DND-41 (cell line): Measurements from ENCODE around the gene SIAE.

ENCODE experiments used
- ATAC-seq: fragments of 200-7000 bp; cut with Tn5 transposase; 3 replicates; pipeline ENCODE4 v1.9.1; 2021; ENCODE audit warnings: low read depth; ENCODE audit not compliant: insufficient read depth
- DNase-seq: peaks from one replicate; pipeline ENCODE4 v3.0.0-alpha.2; 2020
- H2AFZ ChIP-seq: 2 replicates; pipeline ENCODE4 v1.6.0; 2012; ENCODE audit warnings: low read depth, low read length
- H3K27ac ChIP-seq: 2 replicates; pipeline ENCODE4 v1.5.1; 2012; ENCODE audit warnings: low read length, inconsistent platforms
- H3K27me3 ChIP-seq: fragments of 200-600 bp; sonication (generic); 2 replicates; pipeline ENCODE4 v1.6.0; 2012; ENCODE audit warnings: low read length, mild to moderate bottlenecking, inconsistent platforms; ENCODE audit not compliant: insufficient read depth, poor library complexity
- H3K36me3 ChIP-seq: 2 replicates; pipeline ENCODE4 v1.5.1; 2012; ENCODE audit warnings: low read length, inconsistent platforms; ENCODE audit not compliant: insufficient read depth
- H3K4me1 ChIP-seq: 2 replicates; pipeline ENCODE4 v1.5.1; 2012; ENCODE audit warnings: mild to moderate bottlenecking, low read length; ENCODE audit not compliant: insufficient read depth
- H3K4me2 ChIP-seq: 2 replicates; pipeline ENCODE4 v1.6.0; 2012; ENCODE audit warnings: mild to moderate bottlenecking, moderate library complexity, low read length, inconsistent platforms; ENCODE audit not compliant: insufficient read depth
- H3K4me3 ChIP-seq, 2 experiments: fragments of 200-600 bp in 1 of 2; shearing (Covaris generic) in 1 of 2; 2 replicates each; pipeline ENCODE4 v1.5.1; 2012 to 2016; ENCODE audit warnings: inconsistent platforms in 2 of 2, low read length in 2 of 2, mild to moderate bottlenecking in 2 of 2, low read depth in 1 of 2, moderate library complexity in 1 of 2
- H3K79me2 ChIP-seq: 2 replicates; pipeline ENCODE4 v1.6.0; 2012; ENCODE audit warnings: low read length, inconsistent platforms; ENCODE audit not compliant: insufficient read depth
- H3K9ac ChIP-seq: 2 replicates; pipeline ENCODE4 v1.6.0; 2012; ENCODE audit warnings: low read depth, mild to moderate bottlenecking, inconsistent platforms, low read length, moderate library complexity
- H3K9me3 ChIP-seq: 2 replicates; pipeline ENCODE4 v1.5.1; 2012; ENCODE audit warnings: low read length, moderate library complexity, mild to moderate bottlenecking, inconsistent platforms; ENCODE audit not compliant: insufficient read depth, severe bottlenecking
- H4K20me1 ChIP-seq: 2 replicates; pipeline ENCODE4 v1.6.0; 2012; ENCODE audit warnings: low read length; ENCODE audit not compliant: insufficient read depth
- CTCF ChIP-seq: IDR thresholded peaks from 2 replicates; pipeline ENCODE4 v1.5.1; 2012; ENCODE audit warnings: borderline replicate concordance, low read length, moderate library complexity, mild to moderate bottlenecking; ENCODE audit not compliant: poor library complexity, severe bottlenecking; ENCODE audit errors: extremely low read depth
- EZH2 ChIP-seq: IDR thresholded peaks from 3 replicates; pipeline ENCODE4 v1.6.1; 2012; ENCODE audit warnings: borderline replicate concordance, low read depth, mild to moderate bottlenecking, moderate library complexity, low read length, inconsistent platforms; ENCODE audit not compliant: severe bottlenecking

SIAE gene

GRCh38 chr11:124662106-124662505 lies 11.4 kb downstream of the SIAE start:
- H3K9ac ChIP-seq = no peak overlapping the region
- H3K9me3 ChIP-seq = no peaks in the 10 kb centered on the region
- TF ChIP-seq CTCF (no peak), EZH2 (no peak)
- no peak for ATAC-seq
- H3K27ac ChIP-seq = no peak overlapping the region
- no peaks in the 10 kb centered on the region for H3K36me3 ChIP-seq
- H3K4me2 ChIP-seq = no peak overlapping the region
- H4K20me1 ChIP-seq = no peaks in the 10 kb centered on the region
- no peak overlapping the region for H2AFZ ChIP-seq
- no peaks in the 10 kb centered on the region for H3K4me1 ChIP-seq
- no peak overlapping the region for H3K4me3 ChIP-seq
- H3K79me2 ChIP-seq = no peaks in the 10 kb centered on the region
- H3K27me3 ChIP-seq = peaks cover 18% of the 10 kb centered on the region
- DNase-seq = no peak

- ATAC-seq = no peak
- H3K4me1 ChIP-seq = no peaks in the 10 kb centered on the region
- H3K9me3 ChIP-seq = no peaks in the 10 kb centered on the region
- H3K4me3 ChIP-seq = no peak overlapping the region
- no peaks in the 10 kb centered on the region for H3K79me2 ChIP-seq
- no peak overlapping the region for H3K27ac ChIP-seq
- H2AFZ ChIP-seq = no peak overlapping the region
- no peak for DNase-seq
- no peaks in the 10 kb centered on the region for H3K36me3 ChIP-seq
- no peak overlapping the region for H3K9ac ChIP-seq
- TF ChIP-seq CTCF (no peak), EZH2 (no peak)
- H3K27me3 ChIP-seq = peaks cover 14% of the 10 kb centered on the region
- no peaks in the 10 kb centered on the region for H4K20me1 ChIP-seq
- no peak overlapping the region for H3K4me2 ChIP-seq
Observed at GRCh38 chr11:124661553-124661952, 12.0 kb downstream of the SIAE start.

- Histone ChIP-seq H3K27ac (no peak overlapping the region), H3K4me2 (no peak overlapping the region), H3K4me1 (no peaks in the 10 kb centered on the region), H3K9ac (no peak overlapping the region), H3K79me2 (no peaks in the 10 kb centered on the region), H3K27me3 (peaks cover 12% of the 10 kb centered on the region), H3K36me3 (no peaks in the 10 kb centered on the region), H3K9me3 (no peaks in the 10 kb centered on the region), H2AFZ (no peak overlapping the region), H3K4me3 (no peak overlapping the region), H4K20me1 (no peaks in the 10 kb centered on the region)
- TF ChIP-seq CTCF (no peak), EZH2 (no peak)
- ATAC-seq (no peak), DNase-seq (no peak)
Observed at GRCh38 chr11:124658986-124659385, 14.6 kb downstream of the SIAE start.

- no peaks in the 10 kb centered on the region for H3K36me3 ChIP-seq
- H2AFZ ChIP-seq = no peak overlapping the region
- no peaks in the 10 kb centered on the region for H3K9me3 ChIP-seq
- H3K27ac ChIP-seq = no peak overlapping the region
- DNase-seq (no peak), ATAC-seq (no peak)
- H3K4me3 ChIP-seq = no peak overlapping the region
- H3K79me2 ChIP-seq = no peaks in the 10 kb centered on the region
- no peaks in the 10 kb centered on the region for H3K4me1 ChIP-seq
- TF ChIP-seq EZH2 = no peak
- TF ChIP-seq CTCF = no peak
- no peak overlapping the region for H3K4me2 ChIP-seq
- peaks cover 12% of the 10 kb centered on the region for H3K27me3 ChIP-seq
- no peak overlapping the region for H3K9ac ChIP-seq
- no peaks in the 10 kb centered on the region for H4K20me1 ChIP-seq
Observed at GRCh38 chr11:124658501-124658900, 15.0 kb downstream of the SIAE start.
